ENCODE measurements around the gene POFUT2.

DNA sequence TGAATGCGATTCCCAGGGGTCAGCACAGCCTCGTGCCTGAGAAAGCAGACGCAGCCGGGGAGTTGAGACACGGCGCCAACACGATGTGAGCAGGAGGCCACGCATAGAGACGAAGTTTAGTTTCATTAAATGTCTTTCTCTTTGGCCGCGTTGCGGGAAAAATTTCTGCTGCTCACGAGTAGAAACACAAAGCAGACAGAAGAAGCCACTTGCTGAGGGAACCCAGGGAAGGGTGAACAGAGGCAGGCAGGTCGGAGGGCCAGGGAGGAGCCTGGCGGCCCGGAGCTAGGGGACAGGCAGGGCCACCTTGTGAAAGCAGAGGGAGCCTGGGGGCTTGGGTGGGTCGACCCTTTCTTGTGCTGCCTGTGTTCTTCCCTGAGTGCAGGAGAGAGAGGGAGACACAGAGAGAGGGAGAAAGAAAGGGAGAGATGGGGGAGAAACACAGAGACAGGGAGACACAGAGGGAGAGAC lies 33.2 kb downstream of the POFUT2 start:
- TF ChIP-seq, protein P1, sequence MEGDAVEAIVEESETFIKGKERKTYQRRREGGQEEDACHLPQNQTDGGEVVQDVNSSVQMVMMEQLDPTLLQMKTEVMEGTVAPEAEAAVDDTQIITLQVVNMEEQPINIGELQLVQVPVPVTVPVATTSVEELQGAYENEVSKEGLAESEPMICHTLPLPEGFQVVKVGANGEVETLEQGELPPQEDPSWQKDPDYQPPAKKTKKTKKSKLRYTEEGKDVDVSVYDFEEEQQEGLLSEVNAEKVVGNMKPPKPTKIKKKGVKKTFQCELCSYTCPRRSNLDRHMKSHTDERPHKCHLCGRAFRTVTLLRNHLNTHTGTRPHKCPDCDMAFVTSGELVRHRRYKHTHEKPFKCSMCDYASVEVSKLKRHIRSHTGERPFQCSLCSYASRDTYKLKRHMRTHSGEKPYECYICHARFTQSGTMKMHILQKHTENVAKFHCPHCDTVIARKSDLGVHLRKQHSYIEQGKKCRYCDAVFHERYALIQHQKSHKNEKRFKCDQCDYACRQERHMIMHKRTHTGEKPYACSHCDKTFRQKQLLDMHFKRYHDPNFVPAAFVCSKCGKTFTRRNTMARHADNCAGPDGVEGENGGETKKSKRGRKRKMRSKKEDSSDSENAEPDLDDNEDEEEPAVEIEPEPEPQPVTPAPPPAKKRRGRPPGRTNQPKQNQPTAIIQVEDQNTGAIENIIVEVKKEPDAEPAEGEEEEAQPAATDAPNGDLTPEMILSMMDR (IDR thresholded peaks at IDR 0.05; ENCODE audit: poor library complexity, severe bottlenecking), result no peak
- TF ChIP-seq EZH2 (IDR thresholded peaks at IDR 0.05; ENCODE audit: borderline replicate concordance, insufficient read depth, low read length, poor library complexity, severe bottlenecking) (no peak), POLR2AphosphoS5 (IDR thresholded peaks at IDR 0.05) (no peak), TAF1 (IDR thresholded peaks at IDR 0.05; ENCODE audit: low read depth) (no peak), MXI1 (conservative IDR thresholded peaks at IDR 0.05; ENCODE audit: poor library complexity, severe bottlenecking) (no peak), EP300 (conservative IDR thresholded peaks at IDR 0.05; ENCODE audit: poor library complexity, severe bottlenecking) (no peak)
